CD4-positive, alpha-beta memory T cell (primary cell): ENCODE results near the gene ZDHHC8. TPM values are rescaled to one million over a fixed set of nuclear protein-coding genes. Genes with fewer than 3 reads are reported as not detected.

ENCODE experiments used
- CTCF ChIA-PET: fragments of 350-600 bp; sonication (Branson Sonifier 250); formaldehyde crosslinking; loops from one replicate; lab custom pipeline; 2021; ENCODE audit warnings: inconsistent platforms; ENCODE audit not compliant: partially characterized antibody; lab: Charles Lee
- POLR2A ChIA-PET: fragments of 350-600 bp; sonication (Branson Sonifier 250); formaldehyde crosslinking; loops from one replicate; lab custom pipeline; 2021; ENCODE audit not compliant: partially characterized antibody; lab: Charles Lee
- DNase-seq, 5 donors: peaks; one replicate each; pipeline versions ENCODE4 v3.0.0 to v3.0.0-alpha.2; 2020 to 2022; ENCODE audit warnings: mixed read lengths in 1 of 5
- H3K27ac ChIP-seq: one replicate; pipeline ENCODE4 v1.7.0; 2013; ENCODE audit warnings: low read depth, low read length
- H3K27me3 ChIP-seq: 2 replicates; pipeline ENCODE4 v1.7.0; 2013; ENCODE audit warnings: mild to moderate bottlenecking, low read length, moderate library complexity; ENCODE audit not compliant: insufficient read depth
- H3K36me3 ChIP-seq: 2 replicates; pipeline ENCODE4 v1.7.0; 2013; ENCODE audit warnings: mild to moderate bottlenecking, low read length, moderate library complexity; ENCODE audit not compliant: insufficient read depth
- H3K4me1 ChIP-seq: 2 replicates; pipeline ENCODE4 v1.7.0; 2013; ENCODE audit warnings: mild to moderate bottlenecking, low read length, moderate library complexity; ENCODE audit not compliant: insufficient read depth
- H3K4me3 ChIP-seq, 2 donors: one replicate each; pipeline ENCODE4 v1.7.0; 2013; ENCODE audit warnings: low read length in 2 of 2, mild to moderate bottlenecking in 1 of 2
- H3K9me3 ChIP-seq, 2 donors: one replicate each; pipeline ENCODE4 v1.7.0; 2013; ENCODE audit warnings: low read length in 2 of 2, control low read depth in 1 of 2; ENCODE audit not compliant: control insufficient read depth in 1 of 2
- H3K27ac Mint-ChIP-seq, 7 donors: one replicate each; pipeline ENCODE4 v1.8.0; 2020 to 2021; ENCODE audit warnings: mixed read lengths in 7 of 7, mild to moderate bottlenecking in 6 of 7, inconsistent platforms in 3 of 7, moderate library complexity in 3 of 7
- H3K27me3 Mint-ChIP-seq, 2 donors: one replicate each; pipeline ENCODE4 v1.8.0; 2020 to 2021; ENCODE audit warnings: mixed read lengths in 2 of 2
- H3K36me3 Mint-ChIP-seq, 2 donors: one replicate each; pipeline ENCODE4 v1.8.0; 2020 to 2021; ENCODE audit warnings: mixed read lengths in 2 of 2, inconsistent platforms in 1 of 2, mild to moderate bottlenecking in 1 of 2
- H3K4me1 Mint-ChIP-seq, 4 donors: one replicate each; pipeline ENCODE4 v1.8.0; 2020 to 2021; ENCODE audit warnings: mixed read lengths in 4 of 4, mild to moderate bottlenecking in 1 of 4
- H3K4me3 Mint-ChIP-seq, 8 donors: one replicate each; pipeline ENCODE4 v1.8.0; 2020 to 2021; ENCODE audit warnings: mixed read lengths in 8 of 8, mild to moderate bottlenecking in 7 of 8, moderate library complexity in 6 of 8, inconsistent platforms in 3 of 8
- H3K9me3 Mint-ChIP-seq, 8 donors: one replicate each; pipeline ENCODE4 v1.8.0; 2020 to 2021; ENCODE audit warnings: mixed read lengths in 8 of 8, mild to moderate bottlenecking in 5 of 8, inconsistent platforms in 3 of 8, moderate library complexity in 1 of 8
- intact Hi-C: fragments of 100-400 bp; cut with micrococcal nuclease; formaldehyde crosslinking; loops from one replicate; pipeline ENCODE4 v1.15.1; 2023
- polyA plus RNA-seq, 2 donors: library from polyadenylated mRNA; unstranded; fragments of 300-500 nt; fragmentation: Illumina TruSeq; gene quantifications; one replicate each; pipeline ENCODE4 v1.2.3, GENCODE V29; 2021
- total RNA-seq, 2 experiments: library from RNA; stranded (reverse); gene quantifications; one replicate each; pipeline ENCODE4 v1.2.3, GENCODE V29; 2021

The ZDHHC8 gene
- total and polyA plus RNA-seq, 4 experiments from 2014 or later = 1.0 to 81.7 (median 43.5) TPM

DNA sequence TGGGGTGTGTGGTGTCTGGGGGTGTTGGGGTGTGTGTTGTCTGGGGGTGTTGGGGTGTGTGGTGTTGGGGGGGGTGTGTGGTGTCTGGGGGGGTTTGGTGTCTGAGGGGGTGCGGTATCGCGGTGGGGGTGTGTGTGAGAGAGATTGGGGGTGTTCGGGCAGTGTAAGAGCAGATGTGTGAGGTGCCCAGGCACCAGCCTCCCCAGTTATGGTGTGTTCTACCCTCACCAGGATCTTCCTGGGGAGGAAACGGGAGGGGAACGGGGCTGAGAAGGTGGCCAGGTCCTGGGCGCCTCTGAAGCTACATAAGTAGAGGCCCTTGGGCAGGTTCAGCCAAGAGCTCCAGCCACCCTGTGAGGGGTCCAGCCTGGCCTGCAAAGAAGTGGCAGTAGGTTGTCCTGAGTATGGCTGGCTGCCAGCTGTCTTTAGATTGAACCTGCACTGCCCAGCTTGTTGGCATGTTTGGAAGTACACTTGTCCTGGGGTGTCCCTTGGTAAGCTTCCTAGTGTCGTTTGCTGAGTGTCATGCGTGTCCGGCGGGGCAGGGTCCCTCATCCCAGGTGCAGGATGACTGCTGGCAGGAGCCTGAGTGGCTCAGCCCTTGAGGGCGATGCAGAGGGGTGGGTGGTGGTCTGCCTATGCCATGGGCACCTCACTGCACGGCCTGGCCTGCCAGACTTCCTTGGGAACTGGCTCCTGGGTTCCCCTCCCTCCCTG, 8.1 kb upstream of the ZDHHC8 start:
- CTCF ChIA-PET = no interaction called here
- H3K36me3 Mint-ChIP-seq = peaks cover 0 to 45% of the 10 kb centered on the region in 2 donors

DNA sequence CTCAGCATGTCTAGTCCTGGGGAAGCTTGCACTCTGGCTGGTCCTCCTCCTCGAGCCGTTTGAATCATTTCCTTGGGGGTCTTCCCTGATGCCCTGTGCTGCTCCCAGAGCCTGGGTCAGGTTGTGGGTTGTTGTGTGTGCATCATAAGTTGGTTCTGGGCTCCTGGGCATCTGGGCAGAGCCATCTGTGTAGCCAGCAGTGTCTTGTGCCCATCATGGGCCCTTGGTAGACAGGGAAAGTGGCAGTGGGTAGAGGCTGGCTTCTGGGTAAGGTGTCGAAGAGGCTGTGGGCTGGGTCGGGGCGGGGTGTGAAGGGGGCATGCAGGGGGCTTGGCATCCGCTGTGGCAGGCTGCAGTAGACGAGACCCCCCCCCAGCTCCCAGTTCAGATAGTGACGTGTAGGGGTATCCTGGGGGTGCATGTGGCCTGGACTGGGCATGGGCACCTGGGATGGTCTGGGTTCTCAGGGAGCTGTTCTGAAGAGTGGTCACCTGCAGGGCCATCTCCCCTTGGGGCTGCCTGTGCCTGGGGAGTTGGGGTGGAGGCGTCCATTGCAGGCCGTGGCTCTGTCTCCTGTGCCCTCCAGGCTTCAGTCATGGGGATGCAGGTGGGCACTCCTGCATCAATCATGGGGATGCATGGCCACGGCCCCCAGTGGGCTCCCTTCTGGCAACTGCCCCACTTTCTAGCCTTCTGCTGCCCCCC, 7.4 kb upstream of the ZDHHC8 start:
- ChIA-PET CTCF (no interaction called here), POLR2A (interaction anchor here (1.2 kb wide), 1 partner anchor 103 kb away, joined by 4 read pairs; the partner anchor contains the start of gene TANGO2)
- H3K36me3 ChIP-seq = peaks cover 55% of the 10 kb centered on the region

More for the DNA sequence above, 8.1 kb upstream of the ZDHHC8 start:
- Histone ChIP-seq H3K36me3 (peaks cover 62% of the 10 kb centered on the region), H3K27me3 (no peaks in the 10 kb centered on the region), H3K27ac (no peak overlapping the region), H3K4me3 (no peak overlapping the region), H3K9me3 (no peaks in the 10 kb centered on the region), H3K4me1 (peaks cover 32% of the 10 kb centered on the region)
- peak overlapping the region in 1 of 7 donors; percentile 24 for H3K27ac Mint-ChIP-seq
- H3K27me3 Mint-ChIP-seq = no peaks in the 10 kb centered on the region
- no peaks in the 10 kb centered on the region for H3K9me3 Mint-ChIP-seq
- POLR2A ChIA-PET = interaction anchor here (1.2 kb wide), 1 partner anchor 102 kb away, joined by 4 read pairs; the partner anchor contains the start of gene TANGO2
- peaks cover 7 to 31% (median 15%) of the 10 kb centered on the region in 4 donors for H3K4me1 Mint-ChIP-seq
- intact Hi-C loops = no loop called here
- DNase-seq = no peak
- H3K4me3 Mint-ChIP-seq = no peak overlapping the region

DNA sequence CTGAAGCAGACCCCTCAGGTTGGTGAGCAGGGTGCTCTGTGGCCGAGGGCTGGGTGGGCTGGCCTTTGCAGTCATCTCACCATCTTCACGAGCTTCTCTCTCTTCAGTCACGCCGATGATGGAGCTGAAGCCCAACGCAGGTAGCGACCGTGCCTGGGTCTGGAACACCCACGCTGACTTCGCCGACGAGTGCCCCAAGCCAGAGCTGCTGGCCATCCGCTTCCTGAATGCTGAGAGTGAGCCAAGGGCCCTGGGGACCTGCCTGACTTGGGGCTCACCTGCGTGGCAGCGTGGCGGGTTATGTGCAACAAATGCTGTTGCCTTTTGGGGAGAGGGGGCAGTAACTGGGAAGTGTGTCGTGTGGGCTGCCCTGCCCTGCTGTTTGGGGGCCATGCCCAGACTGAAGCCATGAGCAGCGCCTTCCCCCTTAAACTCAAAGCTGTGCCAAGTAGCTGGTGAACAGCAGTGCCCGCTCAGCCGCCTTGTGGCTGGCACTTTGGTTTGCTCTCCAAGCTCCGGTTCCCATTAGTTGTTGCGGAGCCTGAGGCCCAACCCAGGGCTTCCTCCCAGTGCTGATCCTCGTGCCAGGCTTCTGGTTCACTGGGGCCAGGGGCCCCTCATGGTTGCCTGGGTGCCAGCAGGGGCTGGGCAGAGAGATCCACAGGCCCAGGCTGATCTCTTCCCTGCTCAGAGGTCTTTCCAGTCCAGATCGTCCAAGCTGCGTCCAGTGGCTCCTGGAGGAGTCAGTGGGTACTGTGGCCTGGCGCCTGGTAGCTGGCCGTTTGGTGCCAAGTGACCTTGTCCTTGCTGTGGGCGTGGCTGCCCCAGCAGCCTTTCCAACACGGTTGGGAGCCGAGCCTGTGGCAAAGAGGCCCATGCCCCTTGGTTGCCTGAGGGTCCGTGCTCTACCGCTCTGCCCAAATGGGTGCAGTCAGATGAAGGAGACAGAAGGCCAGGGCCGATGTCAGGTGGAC, 6.1 kb upstream of the ZDHHC8 start:
- peak overlapping the region in 3 of 7 donors; percentile 27 to 70 (median 67) for H3K27ac Mint-ChIP-seq
- peaks cover 34% of the 10 kb centered on the region for H3K4me1 ChIP-seq
- no peaks in the 10 kb centered on the region for H3K27me3 ChIP-seq
- H3K4me3 Mint-ChIP-seq = no peak overlapping the region
- no peak overlapping the region for H3K27ac ChIP-seq
- H3K36me3 ChIP-seq = peaks cover 44% of the 10 kb centered on the region
- H3K9me3 Mint-ChIP-seq = peaks cover 0 to 2% (median 0%) of the 10 kb centered on the region in 8 donors
- ChIA-PET CTCF (no interaction called here), POLR2A (no interaction called here)
- no peaks in the 10 kb centered on the region for H3K9me3 ChIP-seq
- no peak overlapping the region for H3K4me3 ChIP-seq
- no peak for DNase-seq
- no peaks in the 10 kb centered on the region for H3K27me3 Mint-ChIP-seq
- intact Hi-C loops = no loop called here
- peaks cover 0 to 35% of the 10 kb centered on the region in 2 donors for H3K36me3 Mint-ChIP-seq
- peaks cover 5 to 28% (median 14%) of the 10 kb centered on the region in 4 donors for H3K4me1 Mint-ChIP-seq

More for the DNA sequence above, 7.4 kb upstream of the ZDHHC8 start:
- Mint-ChIP-seq H3K9me3 (no peaks in the 10 kb centered on the region), H3K27ac (peak overlapping the region in 2 of 7 donors; percentile 24 to 35), H3K4me1 (peaks cover 5 to 30% (median 12%) of the 10 kb centered on the region in 4 donors), H3K27me3 (no peaks in the 10 kb centered on the region), H3K36me3 (peaks cover 0 to 42% of the 10 kb centered on the region in 2 donors), H3K4me3 (no peak overlapping the region)
- H3K9me3 ChIP-seq = no peaks in the 10 kb centered on the region
- no peak overlapping the region for H3K27ac ChIP-seq
- DNase-seq = no peak
- peaks cover 30% of the 10 kb centered on the region for H3K4me1 ChIP-seq
- no peak overlapping the region for H3K4me3 ChIP-seq
- H3K27me3 ChIP-seq = no peaks in the 10 kb centered on the region
- intact Hi-C loops = no loop called here

DNA sequence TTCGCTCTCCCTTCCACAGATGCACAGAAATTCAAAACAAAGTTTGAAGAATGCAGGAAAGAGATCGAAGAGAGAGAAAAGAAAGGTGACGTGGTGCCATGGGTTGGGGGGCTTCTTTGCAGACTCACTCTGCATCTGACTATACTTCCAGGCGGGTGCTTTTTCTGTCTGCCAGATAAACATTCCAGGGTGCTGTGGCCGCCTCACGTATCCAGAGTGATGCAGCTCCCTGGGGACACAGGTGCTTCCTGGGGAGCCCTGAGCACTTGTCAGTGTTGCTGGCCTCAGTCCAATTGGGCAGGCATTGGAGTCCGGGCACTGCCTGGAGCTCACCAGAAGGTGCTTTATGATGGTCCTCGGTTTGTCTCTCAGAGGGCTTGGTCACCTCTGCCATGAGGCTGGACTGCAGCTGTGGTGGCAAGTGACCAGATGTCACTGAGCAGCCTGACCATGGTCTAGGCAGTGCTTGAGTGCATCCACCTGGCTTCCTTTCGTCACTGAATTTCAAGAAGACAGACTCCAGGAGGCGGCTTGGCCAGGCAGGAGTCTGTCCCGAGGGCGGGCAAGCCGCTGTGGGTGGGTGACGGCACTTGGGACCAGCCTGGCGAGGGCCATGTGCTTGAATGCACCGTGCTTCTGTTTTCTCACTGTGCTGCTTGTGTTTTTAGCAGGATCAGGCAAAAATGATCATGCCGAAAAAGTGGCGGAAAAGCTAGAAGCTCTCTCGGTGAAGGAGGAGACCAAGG, 5.1 kb upstream of the ZDHHC8 start:
- ChIA-PET POLR2A (no interaction called here), CTCF (no interaction called here)
- H3K36me3 Mint-ChIP-seq = peaks cover 0 to 32% of the 10 kb centered on the region in 2 donors
- no peaks in the 10 kb centered on the region for H3K27me3 Mint-ChIP-seq
- H3K4me1 Mint-ChIP-seq = peaks cover 4 to 25% (median 15%) of the 10 kb centered on the region in 4 donors
- Histone ChIP-seq H3K27ac (no peak overlapping the region), H3K4me3 (no peak overlapping the region), H3K9me3 (no peaks in the 10 kb centered on the region), H3K27me3 (no peaks in the 10 kb centered on the region), H3K4me1 (peaks cover 34% of the 10 kb centered on the region), H3K36me3 (peaks cover 38% of the 10 kb centered on the region)
- peaks cover 0 to 2% (median 0%) of the 10 kb centered on the region in 8 donors for H3K9me3 Mint-ChIP-seq
- no peak for DNase-seq
- no peak overlapping the region for H3K4me3 Mint-ChIP-seq
- intact Hi-C loops = no loop called here
- peak overlapping the region in 2 of 7 donors; percentile 27 to 41 for H3K27ac Mint-ChIP-seq

DNA sequence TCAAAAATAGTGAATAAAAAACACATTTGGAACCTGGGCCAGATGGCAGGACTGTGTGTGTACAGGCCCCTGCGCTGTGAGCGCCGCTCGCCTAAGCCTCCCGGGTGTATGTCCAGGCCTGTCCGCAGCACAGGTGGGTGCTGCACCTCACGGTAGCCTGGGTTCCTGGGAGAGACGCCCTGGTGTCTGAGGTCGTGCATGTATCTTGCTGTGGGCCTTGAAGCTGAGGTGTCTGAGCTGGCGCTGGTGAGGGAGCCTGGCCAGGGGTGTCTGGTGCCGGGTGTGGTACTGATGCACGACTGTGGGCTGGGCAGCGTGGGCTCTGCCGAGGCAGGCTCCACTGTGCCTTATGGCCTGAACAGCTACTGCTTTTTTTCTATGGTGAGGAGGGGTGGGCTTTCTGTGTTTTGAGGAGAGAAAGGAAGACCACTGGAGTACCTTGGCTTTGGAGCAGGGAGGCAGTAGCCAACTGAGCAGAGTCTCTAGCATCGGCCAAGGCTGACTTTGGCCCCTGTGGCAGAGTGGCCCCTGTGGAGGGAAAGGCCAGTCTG, 4.2 kb upstream of the ZDHHC8 start:
- intact Hi-C loops = no loop called here
- peaks cover 0 to 2% (median 0%) of the 10 kb centered on the region in 8 donors for H3K9me3 Mint-ChIP-seq
- Histone ChIP-seq H3K27ac (no peak overlapping the region), H3K36me3 (peaks cover 29% of the 10 kb centered on the region), H3K9me3 (no peaks in the 10 kb centered on the region), H3K27me3 (no peaks in the 10 kb centered on the region), H3K4me1 (peaks cover 27% of the 10 kb centered on the region), H3K4me3 (no peak overlapping the region)
- DNase-seq = no peak
- peak overlapping the region in 3 of 7 donors; percentile 9 to 68 (median 60) for H3K27ac Mint-ChIP-seq
- peaks cover 4 to 19% (median 11%) of the 10 kb centered on the region in 4 donors for H3K4me1 Mint-ChIP-seq
- POLR2A ChIA-PET = interaction anchor here (1.4 kb wide), 1 partner anchor 10 kb away, joined by 6 read pairs; the partner anchor contains the start of gene TRMT2A
- peaks cover 0 to 24% of the 10 kb centered on the region in 2 donors for H3K36me3 Mint-ChIP-seq
- CTCF ChIA-PET = no interaction called here
- no peak overlapping the region for H3K4me3 Mint-ChIP-seq
- H3K27me3 Mint-ChIP-seq = no peaks in the 10 kb centered on the region
